HL-60 (cell line): ENCODE results near the gene SAP30BP.

Experiments
- DNase-seq, 2 experiments: peaks; one replicate each; pipeline ENCODE4 v3.0.0-alpha.2; 2010 to 2020; ENCODE audit warnings: low read depth in 1 of 2, low spot score in 1 of 2
- H3K27ac ChIP-seq: fragments of 250-450 bp; sonication (Bioruptor Pico); replicated peaks from 2 replicates; pipeline ENCODE4 v1.5.1; 2020; ENCODE audit warnings: mild to moderate bottlenecking, moderate library complexity
- H3K27me3 ChIP-seq: fragments of 250-450 bp; sonication (Bioruptor Pico); 2 replicates; pipeline ENCODE4 v1.5.1; 2021; ENCODE audit warnings: mild to moderate bottlenecking, moderate library complexity; ENCODE audit not compliant: insufficient read depth, poor library complexity, severe bottlenecking
- H3K4me3 ChIP-seq: replicated peaks from 2 replicates; pipeline ENCODE4 v1.5.1; 2011; ENCODE audit warnings: mild to moderate bottlenecking, control low read depth, low read length; ENCODE audit not compliant: insufficient read depth
- CTCF ChIP-seq: IDR thresholded peaks from one replicate; pipeline ENCODE4 v1.5.1; 2011; ENCODE audit warnings: low read length, control low read depth, inconsistent platforms; ENCODE audit not compliant: insufficient read depth
- GABPA ChIP-seq: IDR thresholded peaks from 2 replicates; pipeline ENCODE4 v1.6.1; 2012; ENCODE audit warnings: low read depth
- POLR2AphosphoS5 ChIP-seq: IDR thresholded peaks from 2 replicates; pipeline ENCODE4 v1.6.1; 2012; ENCODE audit warnings: low read depth
- REST ChIP-seq: IDR thresholded peaks from 2 replicates; pipeline ENCODE4 v1.6.1; 2012; ENCODE audit warnings: low read depth; ENCODE audit not compliant: insufficient replicate concordance
- SPI1 ChIP-seq: IDR thresholded peaks from 2 replicates; pipeline ENCODE4 v1.6.1; 2012; ENCODE audit warnings: low read depth, mild to moderate bottlenecking, borderline replicate concordance

SAP30BP gene

GRCh38 chr17:75697651-75698291 lies 30.6 kb downstream of the SAP30BP start:
- no peak for DNase-seq
- no peaks in the 10 kb centered on the region for H3K27me3 ChIP-seq
- no peak for TF ChIP-seq SPI1
- no peak for TF ChIP-seq GABPA
- no peak for TF ChIP-seq POLR2AphosphoS5
- TF ChIP-seq CTCF: no peak
- TF ChIP-seq REST: no peak
- no peak overlapping the region for H3K27ac ChIP-seq
- no peak overlapping the region for H3K4me3 ChIP-seq

GRCh38 chr17:75698659-75699058 lies 31.5 kb downstream of the SAP30BP start:
- Histone ChIP-seq H3K4me3 (no peak overlapping the region), H3K27ac (no peak overlapping the region), H3K27me3 (no peaks in the 10 kb centered on the region)
- TF ChIP-seq GABPA (no peak), POLR2AphosphoS5 (no peak), SPI1 (no peak), REST (no peak), CTCF (no peak)
- DNase-seq: no peak

- Histone ChIP-seq H3K27me3 (no peaks in the 10 kb centered on the region), H3K27ac (no peak overlapping the region), H3K4me3 (no peak overlapping the region)
- DNase-seq: no peak
- TF ChIP-seq SPI1: no peak
- TF ChIP-seq REST: no peak
- no peak for TF ChIP-seq GABPA
Observed at GRCh38 chr17:75701288-75701687, 34.1 kb downstream of the SAP30BP start.
